Keratinocyte (primary cell): ENCODE data around the gene TPRG1L. TPM values are rescaled to one million over a fixed set of nuclear protein-coding genes. Genes with fewer than 3 reads are reported as not detected.
A peak's percentile ranks its signal among the peaks of the same experiment; 100 is the strongest.
"Not testable (repeated sequence)": the region's sequence is repeated elsewhere in the genome, so short reads cannot be mapped to it uniquely, and the experiment has no call there.

Experiments used
- DNase-seq: peaks from one replicate; pipeline ENCODE4 v3.0.0-alpha.2; 2011; ENCODE audit warnings: low read depth, missing footprints, low spot score
- FAIRE-seq: peaks from 2 replicates; lab custom pipeline; 2011; peaks lifted over from hg19 to GRCh38; lab: Jason Lieb, UNC
- H2AFZ ChIP-seq: 2 replicates; pipeline ENCODE4 v1.6.0; 2012; ENCODE audit warnings: low read length, control low read depth, inconsistent platforms; ENCODE audit not compliant: control insufficient read depth
- H3K27ac ChIP-seq: 2 replicates; pipeline ENCODE4 v1.5.1; 2011; ENCODE audit warnings: low read length; ENCODE audit not compliant: control insufficient read depth, insufficient read depth
- H3K27me3 ChIP-seq: 3 replicates; pipeline ENCODE4 v1.6.0; 2011; ENCODE audit warnings: low read length; ENCODE audit not compliant: control insufficient read depth, insufficient read depth; ENCODE audit errors: extremely low read depth
- H3K36me3 ChIP-seq, 2 experiments: 2 replicates in 1 of 2; 3 replicates in 1 of 2; pipeline ENCODE4 v1.5.1; 2011; ENCODE audit warnings: low read length in 2 of 2, mild to moderate bottlenecking in 1 of 2; ENCODE audit not compliant: control insufficient read depth in 2 of 2, insufficient read depth in 2 of 2; ENCODE audit errors: extremely low read depth in 1 of 2
- H3K4me1 ChIP-seq: 3 replicates; pipeline ENCODE4 v1.5.1; 2011; ENCODE audit warnings: low read length; ENCODE audit not compliant: control insufficient read depth, insufficient read depth; ENCODE audit errors: extremely low read depth
- H3K4me2 ChIP-seq: 3 replicates; pipeline ENCODE4 v1.6.0; 2011; ENCODE audit warnings: low read depth, low read length; ENCODE audit not compliant: control insufficient read depth, insufficient read depth; ENCODE audit errors: extremely low read depth
- H3K4me3 ChIP-seq, 3 experiments: fragments of 200-600 bp in 1 of 3; sonication (generic) in 1 of 3; 2 replicates in 2 of 3; 3 replicates in 1 of 3; pipeline ENCODE4 v1.5.1; 2011 to 2016; ENCODE audit warnings: low read length in 3 of 3, mild to moderate bottlenecking in 3 of 3, control low read depth in 2 of 3, inconsistent platforms in 1 of 3, low read depth in 1 of 3, mixed read lengths in 1 of 3, mixed run types in 1 of 3, moderate library complexity in 1 of 3; ENCODE audit not compliant: control insufficient read depth in 2 of 3, insufficient read depth in 2 of 3; ENCODE audit errors: extremely low read depth in 1 of 3
- H3K79me2 ChIP-seq: 2 replicates; pipeline ENCODE4 v1.6.0; 2012; ENCODE audit warnings: low read length; ENCODE audit not compliant: control insufficient read depth, insufficient read depth
- H3K9ac ChIP-seq: 3 replicates; pipeline ENCODE4 v1.6.0; 2011; ENCODE audit warnings: low read length; ENCODE audit not compliant: control insufficient read depth, insufficient read depth; ENCODE audit errors: extremely low read depth
- H3K9me1 ChIP-seq: 3 replicates; pipeline ENCODE4 v1.6.0; 2011; ENCODE audit warnings: low read length; ENCODE audit not compliant: control insufficient read depth, insufficient read depth; ENCODE audit errors: extremely low read depth
- H3K9me3 ChIP-seq: 2 replicates; pipeline ENCODE4 v1.5.1; 2012; ENCODE audit warnings: low read depth, low read length; ENCODE audit not compliant: control insufficient read depth
- H4K20me1 ChIP-seq: 3 replicates; pipeline ENCODE4 v1.6.0; 2011; ENCODE audit warnings: low read length; ENCODE audit not compliant: control insufficient read depth, insufficient read depth; ENCODE audit errors: extremely low read depth
- CTCF ChIP-seq, 3 experiments: IDR thresholded peaks in 1 of 3; conservative IDR thresholded peaks in 1 of 3; optimal IDR thresholded peaks in 1 of 3; 2 replicates in 2 of 3; 3 replicates in 1 of 3; pipeline versions ENCODE3 to v1.5.1; 2011; ENCODE audit warnings: low read length in 3 of 3, mild to moderate bottlenecking in 3 of 3, moderate library complexity in 2 of 3, control low read depth in 1 of 3, inconsistent platforms in 1 of 3; ENCODE audit not compliant: insufficient read depth in 2 of 3; ENCODE audit errors: extremely low read depth in 1 of 3
- dilution Hi-C: fragments of 300-500 bp; cut with MboI; formaldehyde crosslinking; loops from one replicate; pipeline ENCODE4 v1.7.0; 2020; ENCODE audit warnings: low sequenced_read_pairs; ENCODE audit not compliant: extremely low pct_ligation_motif_present
- polyA plus RNA-seq, 5 experiments: library from polyadenylated mRNA; depleted of rRNA in 3 of 5; stranded (reverse) in 3 of 5; stranded (forward) in 1 of 5; unstranded in 1 of 5; fragments of >200 nt; gene quantifications; 1 replicate in 1 of 5; 2 replicates in 3 of 5; 3 replicates in 1 of 5; pipeline versions ENCODE4 v1.2.1 to v1.2.3, GENCODE V29; 2011 to 2012; ENCODE audit warnings: missing spikeins in 2 of 5, low read depth in 1 of 5, low replicate concordance in 1 of 5

Gene TPRG1L
- polyA plus RNA-seq, 1 donor (not counting 4 experiments of a cell fraction or from before 2014, with no cell fraction given): 57.4 TPM

GRCh38 chr1:3621151-3621671 is 3.6 kb upstream of the TPRG1L start:
- peak; percentile 39 to 68 (median 52) for TF ChIP-seq CTCF (optimal IDR thresholded peaks at IDR 0.05 in 1 of 3, IDR thresholded peaks at IDR 0.05 in 1 of 3, conservative IDR thresholded peaks at IDR 0.05 in 1 of 3; ENCODE audit: extremely low read depth in 1 of 3, insufficient read depth in 2 of 3, low read length in 3 of 3)
- H3K79me2 ChIP-seq, DNase-seq, H4K20me1 ChIP-seq, H3K9me3 ChIP-seq, H2AFZ ChIP-seq, dilution Hi-C loops, H3K36me3 ChIP-seq, H3K4me3 ChIP-seq, H3K9ac ChIP-seq, H3K27ac ChIP-seq, H3K4me2 ChIP-seq, H3K9me1 ChIP-seq, H3K27me3 ChIP-seq, FAIRE-seq: not testable (repeated sequence)
- H3K4me1 ChIP-seq: peaks cover 16% of the 10 kb centered on the region

DNA sequence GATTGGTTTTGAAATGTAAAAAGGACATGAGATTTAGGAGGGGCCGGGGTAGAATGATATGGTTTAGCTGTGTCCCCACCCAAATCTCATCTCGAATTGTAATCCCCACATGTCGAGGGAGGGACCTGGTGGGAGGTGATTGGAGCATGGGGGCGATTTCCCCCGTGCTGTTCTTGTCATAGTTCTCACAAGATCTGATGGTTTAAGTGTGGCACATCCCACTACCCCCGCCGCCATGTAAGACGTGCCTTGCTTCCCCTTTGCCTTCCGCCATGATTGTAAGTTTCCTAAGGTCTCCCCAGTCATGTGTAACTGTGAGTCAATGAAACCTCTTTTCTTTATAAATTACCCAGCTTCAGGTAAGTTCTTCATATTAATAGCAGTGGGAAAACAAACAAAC is 2.7 kb upstream of the TPRG1L start:
- H3K27ac ChIP-seq, FAIRE-seq, H3K4me2 ChIP-seq, H3K4me3 ChIP-seq, H3K36me3 ChIP-seq, DNase-seq, H3K27me3 ChIP-seq, H3K9ac ChIP-seq, H2AFZ ChIP-seq, H3K79me2 ChIP-seq, H3K9me1 ChIP-seq, H3K9me3 ChIP-seq, H4K20me1 ChIP-seq, dilution Hi-C loops: not testable (repeated sequence)
- peaks cover 16% of the 10 kb centered on the region for H3K4me1 ChIP-seq
